Peyer's patch (tissue), 4 donors: ENCODE measurements around the gene LIN7B. TPM values are rescaled to one million over a fixed set of nuclear protein-coding genes. Genes with fewer than 3 reads are reported as not detected.
A peak's percentile ranks its signal among the peaks of the same experiment; 100 is the strongest.

Source experiments
- DNase-seq, 3 donors: peaks; one replicate each; pipeline ENCODE4 v3.0.0-alpha.2; 2017 to 2019
- H3K27ac ChIP-seq, 4 donors: fragments of 200-600 bp; sonication (generic); one replicate each; pipeline ENCODE4 v1.5.1; 2016 to 2019
- H3K27me3 ChIP-seq, 2 donors: fragments of 200-600 bp; sonication (generic); one replicate each; pipeline ENCODE4 v1.5.1; 2019
- H3K36me3 ChIP-seq, 3 donors: fragments of 200-600 bp; sonication (generic); one replicate each; pipeline ENCODE4 v1.5.1; 2016 to 2019
- H3K4me1 ChIP-seq, 4 donors: fragments of 200-600 bp; sonication (generic); one replicate each; pipeline ENCODE4 v1.5.1; 2016 to 2019
- H3K4me3 ChIP-seq, 4 donors: fragments of 200-600 bp; sonication (generic); 1 replicate in 3 of 4; 2 replicates in 1 of 4; pipeline ENCODE4 v1.5.1; 2016 to 2019; ENCODE audit warnings: mild to moderate bottlenecking in 1 of 4
- H3K9me3 ChIP-seq, 4 donors: fragments of 200-600 bp; sonication (generic); one replicate each; pipeline ENCODE4 v1.5.1; 2016 to 2019; ENCODE audit warnings: mild to moderate bottlenecking in 1 of 4
- POLR2A ChIP-seq, 2 donors: fragments of 450-650 bp; IDR thresholded peaks; one replicate each; pipeline ENCODE4 v1.5.1; 2017; ENCODE audit warnings: antibody characterized with exemption in 2 of 2, mild to moderate bottlenecking in 2 of 2, moderate library complexity in 2 of 2
- total RNA-seq, 4 donors: library from RNA; depleted of rRNA; stranded (reverse); fragments of >200 nt; gene quantifications; one replicate each; pipeline ENCODE4 v1.1.0, GENCODE V29; 2016
- TF ChIP-seq, protein P1 (sequence below), 6 experiments: fragments of 450-650 bp in 4 of 6; fragments of 200-600 bp in 2 of 6; sonication (generic) in 1 of 6; IDR thresholded peaks; one replicate each; pipeline ENCODE4 v1.5.1; 2017 to 2019; ENCODE audit warnings: antibody characterized with exemption in 6 of 6, mild to moderate bottlenecking in 3 of 6, moderate library complexity in 1 of 6

The LIN7B gene, protein sequence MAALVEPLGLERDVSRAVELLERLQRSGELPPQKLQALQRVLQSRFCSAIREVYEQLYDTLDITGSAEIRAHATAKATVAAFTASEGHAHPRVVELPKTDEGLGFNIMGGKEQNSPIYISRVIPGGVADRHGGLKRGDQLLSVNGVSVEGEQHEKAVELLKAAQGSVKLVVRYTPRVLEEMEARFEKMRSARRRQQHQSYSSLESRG
- total RNA-seq: 10 to 100 TPM in 3 of 4 donors, not detected in 1; 13.5 to 29.4 (median 18.0) TPM

GRCh38 chr19:49113762-49114629, at the start of gene LIN7B:
TSS of gene LIN7B (plus strand) at chr19:49114370. CDS start at chr19:49114405, 35 bp downstream.
- DNase-seq: peak; percentile 55 to 84 (median 81)
- no peaks in the 10 kb centered on the region for H3K27me3 ChIP-seq
- H3K9me3 ChIP-seq: no peaks in the 10 kb centered on the region
- H3K36me3 ChIP-seq: peaks cover 0 to 3% (median 0%) of the 10 kb centered on the region in 3 donors
- peaks cover 2 to 26% (median 15%) of the 10 kb centered on the region in 4 donors for H3K4me1 ChIP-seq
- peak within 1 kb of the TSS; percentile 63 to 87 (median 77) for H3K27ac ChIP-seq
- H3K4me3 ChIP-seq: peak within 1 kb of the TSS; percentile 77 to 94 (median 89)
- TF ChIP-seq, protein P1, sequence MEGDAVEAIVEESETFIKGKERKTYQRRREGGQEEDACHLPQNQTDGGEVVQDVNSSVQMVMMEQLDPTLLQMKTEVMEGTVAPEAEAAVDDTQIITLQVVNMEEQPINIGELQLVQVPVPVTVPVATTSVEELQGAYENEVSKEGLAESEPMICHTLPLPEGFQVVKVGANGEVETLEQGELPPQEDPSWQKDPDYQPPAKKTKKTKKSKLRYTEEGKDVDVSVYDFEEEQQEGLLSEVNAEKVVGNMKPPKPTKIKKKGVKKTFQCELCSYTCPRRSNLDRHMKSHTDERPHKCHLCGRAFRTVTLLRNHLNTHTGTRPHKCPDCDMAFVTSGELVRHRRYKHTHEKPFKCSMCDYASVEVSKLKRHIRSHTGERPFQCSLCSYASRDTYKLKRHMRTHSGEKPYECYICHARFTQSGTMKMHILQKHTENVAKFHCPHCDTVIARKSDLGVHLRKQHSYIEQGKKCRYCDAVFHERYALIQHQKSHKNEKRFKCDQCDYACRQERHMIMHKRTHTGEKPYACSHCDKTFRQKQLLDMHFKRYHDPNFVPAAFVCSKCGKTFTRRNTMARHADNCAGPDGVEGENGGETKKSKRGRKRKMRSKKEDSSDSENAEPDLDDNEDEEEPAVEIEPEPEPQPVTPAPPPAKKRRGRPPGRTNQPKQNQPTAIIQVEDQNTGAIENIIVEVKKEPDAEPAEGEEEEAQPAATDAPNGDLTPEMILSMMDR (IDR thresholded peaks at IDR 0.05): peak; percentile 28 to 81 (median 70)
- TF ChIP-seq POLR2A (IDR thresholded peaks at IDR 0.05): no peak

- Histone ChIP-seq H3K9me3 (no peaks in the 10 kb centered on the region), H3K27ac (no peak within 1 kb of the TSS), H3K4me3 (peak within 1 kb of the TSS in 3 of 4 donors; percentile 28 to 34 (median 30)), H3K4me1 (peaks cover 0 to 11% (median 5%) of the 10 kb centered on the region in 4 donors), H3K27me3 (peaks cover 0 to 15% of the 10 kb centered on the region in 2 donors), H3K36me3 (no peaks in the 10 kb centered on the region)
- no peak for DNase-seq
- no peak for TF ChIP-seq POLR2A (IDR thresholded peaks at IDR 0.05)
- TF ChIP-seq, protein P1 (IDR thresholded peaks at IDR 0.05): no peak
Observed at GRCh38 chr19:49064768-49065611, 49.2 kb upstream of the LIN7B start, which contains the start of gene NTF4. TSS of gene NTF4 (minus strand) at chr19:49064818. CDS start at chr19:49061997, 2,821 bp downstream.

DNA sequence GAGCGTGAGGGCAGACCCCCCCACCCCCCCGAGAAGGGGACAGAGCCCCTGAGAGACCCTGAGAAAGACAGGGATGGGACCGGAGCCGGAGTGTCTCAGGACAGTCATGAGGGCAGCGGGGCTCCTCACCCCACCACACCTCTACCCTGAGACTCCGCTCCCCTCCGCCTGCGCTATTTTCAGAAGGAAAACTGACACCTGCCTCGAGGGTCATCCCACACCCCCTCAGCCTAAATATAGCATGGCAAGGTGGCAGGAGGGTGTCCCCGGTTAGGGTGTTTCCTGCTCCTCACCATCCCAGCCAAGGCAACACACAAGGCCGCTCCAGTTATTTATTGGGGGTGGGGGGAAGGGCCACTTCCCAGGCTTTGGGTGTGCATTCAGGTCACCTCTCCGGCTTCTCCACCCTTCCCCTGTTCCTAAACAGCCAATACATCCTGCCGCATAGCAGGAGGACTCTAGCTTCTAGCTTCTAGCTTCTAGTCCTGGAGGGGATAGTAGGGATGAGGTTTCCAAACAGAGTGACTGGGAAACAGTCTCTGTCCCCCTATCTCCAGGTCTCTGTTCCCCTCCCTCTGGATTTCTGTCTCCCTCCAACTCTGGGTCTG, 48.2 kb upstream of the LIN7B start:
- Histone ChIP-seq H3K4me3 (no peak overlapping the region), H3K27me3 (peaks cover 0 to 15% of the 10 kb centered on the region in 2 donors)

GRCh38 chr19:49067554-49067953, 46.6 kb upstream of the LIN7B start:
- Histone ChIP-seq H3K4me1 (peaks cover 0 to 15% (median 5%) of the 10 kb centered on the region in 4 donors), H3K9me3 (no peaks in the 10 kb centered on the region), H3K4me3 (no peak overlapping the region), H3K27ac (no peak overlapping the region), H3K27me3 (peaks cover 0 to 26% of the 10 kb centered on the region in 2 donors), H3K36me3 (no peaks in the 10 kb centered on the region)
- TF ChIP-seq POLR2A (IDR thresholded peaks at IDR 0.05): no peak
- TF ChIP-seq, protein P1 (IDR thresholded peaks at IDR 0.05): no peak
- DNase-seq: no peak

More for the DNA sequence above, 48.2 kb upstream of the LIN7B start:
- H3K27ac ChIP-seq: no peak overlapping the region
- H3K9me3 ChIP-seq: no peaks in the 10 kb centered on the region
- H3K4me1 ChIP-seq: peaks cover 0 to 11% (median 5%) of the 10 kb centered on the region in 4 donors
- TF ChIP-seq, protein P1 (IDR thresholded peaks at IDR 0.05): no peak
- no peak for TF ChIP-seq POLR2A (IDR thresholded peaks at IDR 0.05)
- no peak for DNase-seq
- no peaks in the 10 kb centered on the region for H3K36me3 ChIP-seq
